Measurements from ENCODE around the gene RAB2B. TPM values are rescaled to one million over a fixed set of nuclear protein-coding genes. Genes with fewer than 3 reads are reported as not detected.

Gene RAB2B
- 28.7 and 30.2 TPM in 2 replicates for total RNA-seq

GRCh38 chr14:21476925-21477681 lies at the start of gene RAB2B, which contains the start of gene TOX4:
Gene RAB2B, minus strand, starts transcription at chr14:21476959. Its CDS starts 87 bp downstream, at chr14:21476872.
Gene TOX4, plus strand, starts transcription at chr14:21477195. Its CDS starts 84 bp downstream, at chr14:21477279.

GRCh38 chr14:21525962-21526671 lies 49.4 kb upstream of the RAB2B start, which contains the start of gene SALL2:
Gene SALL2, minus strand, starts transcription at chr14:21526346. Its CDS starts 219 bp downstream, at chr14:21526127.

GRCh38 chr14:21510735-21511657 lies 34.2 kb upstream of the RAB2B start, which contains the start of gene METTL3:
Gene METTL3, minus strand, starts transcription at chr14:21511340. Its CDS starts 117 bp downstream, at chr14:21511223.

GRCh38 chr14:21455912-21456667 lies 20.7 kb downstream of the RAB2B start, which contains the start of gene CHD8:
Gene CHD8, minus strand, starts transcription at chr14:21456123. Its CDS starts 24,480 bp downstream, at chr14:21431643.

Small RNA genes within 50 kb of the gene (small RNA-seq; reads per million reads assigned to genes)
- gene RN7SL650P: not detected

Other genes with a start within 250 kb of the RAB2B start
- 884 and 933 TPM in 2 replicates for gene HNRNPC, start 207.5 kb downstream of the RAB2B start, total RNA-seq
- not detected in 2 replicates for gene RPGRIP1, start 196.9 kb downstream of the RAB2B start, total RNA-seq
- gene SUPT16H, start 92.9 kb downstream of the RAB2B start, total RNA-seq: 115 and 125 TPM in 2 replicates
- 78.2 and 80.3 TPM in 2 replicates for gene CHD8, start 20.8 kb downstream of the RAB2B start, total RNA-seq
- gene TOX4, start 236 bp upstream of the RAB2B start, total RNA-seq: 37.6 and 49.0 TPM in 2 replicates
- gene METTL3, start 34.4 kb upstream of the RAB2B start, total RNA-seq: 80.7 and 82.2 TPM in 2 replicates
- 1.9 and 3.4 TPM in 2 replicates for gene SALL2, start 49.4 kb upstream of the RAB2B start, total RNA-seq
- not detected in 2 replicates for gene OR10G3, start 103.1 kb upstream of the RAB2B start, total RNA-seq
- gene OR10G2, start 158.0 kb upstream of the RAB2B start, total RNA-seq: not detected in 2 replicates
- gene OR4E2, start 176.9 kb upstream of the RAB2B start, total RNA-seq: not detected in 2 replicates
- not detected in 2 replicates for gene OR4E1, start 196.9 kb upstream of the RAB2B start, total RNA-seq

Measured in thoracic aorta endothelial cell (primary cell).